OCI-LY3 (cell line): ENCODE results near the gene WDR27.

ENCODE experiments used
- EZH2phosphoT487 ChIP-seq: fragments of 200-600 bp; shearing (Covaris generic); IDR thresholded peaks from 2 replicates; pipeline ENCODE4 v1.6.1; 2018; ENCODE audit warnings: antibody characterized with exemption, mixed run types, low read depth
- TF ChIP-seq, protein P1 (sequence below): fragments of 200-600, 300-600 bp; sonication (generic); IDR thresholded peaks from 2 replicates; pipeline ENCODE4 v1.5.1; 2014; ENCODE audit warnings: antibody characterized with exemption, low read length, low read depth

DNA sequence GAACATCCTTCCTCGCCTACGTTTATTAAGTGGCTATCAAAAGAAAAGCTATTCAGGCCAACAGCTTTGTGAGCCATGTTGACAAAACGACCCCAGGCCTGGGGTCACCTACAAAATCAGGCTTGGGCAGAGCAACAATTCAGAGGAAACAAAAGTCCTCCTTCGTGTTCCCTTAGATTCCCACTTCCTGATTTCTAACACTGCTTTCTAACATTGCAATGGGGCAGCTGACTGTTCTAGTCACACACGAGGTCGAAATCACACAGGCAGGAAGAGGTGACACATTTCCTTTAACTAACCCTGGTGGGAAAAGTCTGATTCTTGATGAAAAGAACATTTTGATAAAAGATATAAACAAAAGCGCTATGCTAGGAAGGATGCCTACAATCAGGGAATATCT is 31.9 kb downstream of the WDR27 start:
- TF ChIP-seq, protein P1, sequence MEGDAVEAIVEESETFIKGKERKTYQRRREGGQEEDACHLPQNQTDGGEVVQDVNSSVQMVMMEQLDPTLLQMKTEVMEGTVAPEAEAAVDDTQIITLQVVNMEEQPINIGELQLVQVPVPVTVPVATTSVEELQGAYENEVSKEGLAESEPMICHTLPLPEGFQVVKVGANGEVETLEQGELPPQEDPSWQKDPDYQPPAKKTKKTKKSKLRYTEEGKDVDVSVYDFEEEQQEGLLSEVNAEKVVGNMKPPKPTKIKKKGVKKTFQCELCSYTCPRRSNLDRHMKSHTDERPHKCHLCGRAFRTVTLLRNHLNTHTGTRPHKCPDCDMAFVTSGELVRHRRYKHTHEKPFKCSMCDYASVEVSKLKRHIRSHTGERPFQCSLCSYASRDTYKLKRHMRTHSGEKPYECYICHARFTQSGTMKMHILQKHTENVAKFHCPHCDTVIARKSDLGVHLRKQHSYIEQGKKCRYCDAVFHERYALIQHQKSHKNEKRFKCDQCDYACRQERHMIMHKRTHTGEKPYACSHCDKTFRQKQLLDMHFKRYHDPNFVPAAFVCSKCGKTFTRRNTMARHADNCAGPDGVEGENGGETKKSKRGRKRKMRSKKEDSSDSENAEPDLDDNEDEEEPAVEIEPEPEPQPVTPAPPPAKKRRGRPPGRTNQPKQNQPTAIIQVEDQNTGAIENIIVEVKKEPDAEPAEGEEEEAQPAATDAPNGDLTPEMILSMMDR = no peak
- no peak for TF ChIP-seq EZH2phosphoT487
